K562 (cell line): ENCODE measurements around the gene SLC4A3. TPM values are rescaled to one million over a fixed set of nuclear protein-coding genes. Genes with fewer than 3 reads are reported as not detected.

ENCODE experiments used
- CEBPG ChIP-seq, 3 experiments: fragments of 200-800 bp in 1 of 3; sonication (Bioruptor generic) in 1 of 3; sonication (generic) in 1 of 3; formaldehyde crosslinking in 1 of 3; IDR thresholded peaks in 2 of 3; conservative IDR thresholded peaks in 1 of 3; 2 replicates each; pipeline versions ENCODE4 v1.6.1 to v1.8.0; 2016 to 2022; ENCODE audit warnings: missing compliant biosample characterization in 2 of 3, missing genetic modification characterization in 2 of 3, mild to moderate bottlenecking in 1 of 3, missing genetic modification reagents in 1 of 3
- HDAC2 ChIP-seq: fragments of 450-650 bp; IDR thresholded peaks from 2 replicates; pipeline ENCODE4 v1.6.1; 2016; ENCODE audit warnings: mild to moderate bottlenecking
- KAT7 ChIP-seq: sonication (generic); formaldehyde crosslinking; IDR thresholded peaks from 2 replicates; pipeline ENCODE4 v1.8.0; 2022; ENCODE audit warnings: missing genetic modification reagents, mild to moderate bottlenecking, borderline replicate concordance
- MCM7 ChIP-seq, 2 experiments: fragments of 450-650 bp; IDR thresholded peaks; 2 replicates each; pipeline ENCODE4 v1.6.1; 2016 to 2018
- MTA1 ChIP-seq: fragments of 450-650 bp; IDR thresholded peaks from 2 replicates; pipeline ENCODE4 v1.6.1; 2017; ENCODE audit warnings: borderline replicate concordance
- MTF1 ChIP-seq: fragments of 250-450 bp; sonication (Bioruptor Pico); IDR thresholded peaks from 2 replicates; pipeline ENCODE4 v1.9.0; 2021; ENCODE audit warnings: moderate library complexity, mild to moderate bottlenecking, inconsistent platforms, borderline replicate concordance
- NBN ChIP-seq: fragments of 450-650 bp; IDR thresholded peaks from 2 replicates; pipeline ENCODE4 v1.6.1; 2016; ENCODE audit warnings: low read depth, mild to moderate bottlenecking
- NCOA1 ChIP-seq: fragments of 450-650 bp; IDR thresholded peaks from 2 replicates; pipeline ENCODE4 v1.6.1; 2016; ENCODE audit warnings: low read depth
- PURB ChIP-seq: sonication (generic); formaldehyde crosslinking; IDR thresholded peaks from 2 replicates; pipeline ENCODE4 v1.9.0; 2021; ENCODE audit warnings: low read depth, mild to moderate bottlenecking, missing genetic modification reagents
- PYGO2 ChIP-seq: fragments of 450-650 bp; IDR thresholded peaks from 2 replicates; pipeline ENCODE4 v1.6.1; 2016; ENCODE audit warnings: mild to moderate bottlenecking, missing genetic modification characterization, moderate library complexity, missing compliant biosample characterization
- ZNF311 ChIP-seq: fragments of 250-450 bp; sonication (Bioruptor Pico); IDR thresholded peaks from 2 replicates; pipeline ENCODE4 v1.4.0; 2020; ENCODE audit warnings: mild to moderate bottlenecking, moderate library complexity
- ZNF445 ChIP-seq: fragments of 250-450 bp; sonication (Bioruptor Pico); IDR thresholded peaks from 2 replicates; pipeline ENCODE4 v1.4.0; 2020; ENCODE audit warnings: low read depth, mild to moderate bottlenecking, moderate library complexity
- ZNF586 ChIP-seq: fragments of 450-650 bp; formaldehyde crosslinking; conservative IDR thresholded peaks from 2 replicates; pipeline ENCODE4 v1.4.0; 2020; ENCODE audit warnings: mild to moderate bottlenecking, moderate library complexity
- polyA plus RNA-seq, 8 experiments: library from polyadenylated mRNA; depleted of rRNA in 4 of 8; stranded (reverse) in 5 of 8; unstranded in 3 of 8; fragments of >200 nt; fragmentation: Nextera tagmentation in 2 of 8; fragmentation: Illumina TruSeq in 1 of 8; extraction: Ambion mirVana in 2 of 8; extraction: Trizol in 1 of 8; gene quantifications; 2 replicates each; pipeline versions ENCODE4 v1.2.1 to v1.2.3, GENCODE V29; 2011 to 2014; ENCODE audit warnings: inconsistent platforms in 1 of 8, missing spikeins in 1 of 8
- total RNA-seq, 7 experiments: library from RNA; depleted of rRNA in 6 of 7; stranded (reverse); fragments of >200 nt in 6 of 7; fragmentation: Illumina TruSeq in 2 of 7; extraction: Trizol in 2 of 7; gene quantifications; 2 replicates each; pipeline versions ENCODE4 v1.2.1 to v1.2.3, GENCODE V29; 2011 to 2021; ENCODE audit warnings: low replicate concordance in 1 of 7
- TF ChIP-seq, protein P1 (sequence below): sonication (generic); formaldehyde crosslinking; IDR thresholded peaks from 2 replicates; pipeline ENCODE4 v1.8.1; 2023; ENCODE audit warnings: missing genetic modification reagents, mild to moderate bottlenecking, borderline replicate concordance
- TF ChIP-seq, protein P2 (sequence below), 2 experiments: fragments of 450-650 bp; IDR thresholded peaks; 2 replicates each; pipeline ENCODE4 v1.6.1; 2016; ENCODE audit warnings: mild to moderate bottlenecking in 2 of 2, borderline replicate concordance in 1 of 2, low read depth in 1 of 2, moderate library complexity in 1 of 2

The SLC4A3 gene
- total and polyA plus RNA-seq, 9 of the 15 experiments (the other 6 are each of a cell fraction or from before 2014, with no cell fraction given) = 0.04 to 0.31 (median 0.16) TPM; not detected in 5

DNA sequence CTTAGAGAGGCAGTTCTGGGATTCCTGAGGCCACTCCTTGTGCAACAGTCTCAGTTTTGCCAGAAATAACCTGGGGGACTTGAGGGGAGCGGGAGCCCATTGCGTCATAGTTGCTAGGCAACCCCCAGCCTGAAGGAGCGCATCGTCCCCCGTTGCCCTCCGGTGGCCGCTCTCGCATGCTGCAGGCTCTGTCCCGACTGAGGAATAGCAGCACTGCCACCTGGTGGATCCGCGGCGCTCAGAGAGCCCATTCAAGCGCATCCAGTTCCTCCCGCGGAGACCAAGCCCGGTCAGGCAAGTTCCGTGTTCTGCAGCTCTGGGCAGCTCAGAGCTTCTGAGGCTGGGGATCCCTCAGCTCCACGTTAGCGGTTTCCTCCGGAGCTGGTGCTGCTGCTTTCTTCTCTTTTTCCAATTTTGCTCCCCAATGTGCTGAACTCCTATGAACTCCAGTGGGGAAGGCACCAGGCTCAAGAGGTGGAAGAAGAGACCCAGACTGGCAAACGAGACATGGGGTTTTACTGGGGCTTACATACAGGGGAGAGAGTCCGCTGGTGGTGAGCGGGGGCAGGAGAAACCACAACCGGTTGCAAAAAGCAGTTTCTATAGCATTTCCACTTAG is 15.1 kb downstream of the SLC4A3 start (continued):
- TF ChIP-seq NCOA1 (no peak), MCM7 (IDR thresholded peaks at IDR 0.05) (no peak), PYGO2 (tag) (no peak), CEBPG (CRISPR knock-in tag; IDR thresholded peaks at IDR 0.05) (peak; percentile 94), CEBPG (tag; conservative IDR thresholded peaks at IDR 0.05 in 1 of 2, IDR thresholded peaks at IDR 0.05 in 1 of 2) (peak; percentile 94 to 97), ZNF586 (no peak), KAT7 (no peak; the same call in 1 of the 2 replicates), ZNF311 (CRISPR knock-in tag) (no peak), HDAC2 (no peak), NBN (0 out of 2 replicates have a peak, but pooled peaks have one; percentile 44), ZNF445 (CRISPR knock-in tag) (no peak), PURB (no peak), MTA1 (no peak), MTF1 (no peak)
- TF ChIP-seq, protein P1, sequence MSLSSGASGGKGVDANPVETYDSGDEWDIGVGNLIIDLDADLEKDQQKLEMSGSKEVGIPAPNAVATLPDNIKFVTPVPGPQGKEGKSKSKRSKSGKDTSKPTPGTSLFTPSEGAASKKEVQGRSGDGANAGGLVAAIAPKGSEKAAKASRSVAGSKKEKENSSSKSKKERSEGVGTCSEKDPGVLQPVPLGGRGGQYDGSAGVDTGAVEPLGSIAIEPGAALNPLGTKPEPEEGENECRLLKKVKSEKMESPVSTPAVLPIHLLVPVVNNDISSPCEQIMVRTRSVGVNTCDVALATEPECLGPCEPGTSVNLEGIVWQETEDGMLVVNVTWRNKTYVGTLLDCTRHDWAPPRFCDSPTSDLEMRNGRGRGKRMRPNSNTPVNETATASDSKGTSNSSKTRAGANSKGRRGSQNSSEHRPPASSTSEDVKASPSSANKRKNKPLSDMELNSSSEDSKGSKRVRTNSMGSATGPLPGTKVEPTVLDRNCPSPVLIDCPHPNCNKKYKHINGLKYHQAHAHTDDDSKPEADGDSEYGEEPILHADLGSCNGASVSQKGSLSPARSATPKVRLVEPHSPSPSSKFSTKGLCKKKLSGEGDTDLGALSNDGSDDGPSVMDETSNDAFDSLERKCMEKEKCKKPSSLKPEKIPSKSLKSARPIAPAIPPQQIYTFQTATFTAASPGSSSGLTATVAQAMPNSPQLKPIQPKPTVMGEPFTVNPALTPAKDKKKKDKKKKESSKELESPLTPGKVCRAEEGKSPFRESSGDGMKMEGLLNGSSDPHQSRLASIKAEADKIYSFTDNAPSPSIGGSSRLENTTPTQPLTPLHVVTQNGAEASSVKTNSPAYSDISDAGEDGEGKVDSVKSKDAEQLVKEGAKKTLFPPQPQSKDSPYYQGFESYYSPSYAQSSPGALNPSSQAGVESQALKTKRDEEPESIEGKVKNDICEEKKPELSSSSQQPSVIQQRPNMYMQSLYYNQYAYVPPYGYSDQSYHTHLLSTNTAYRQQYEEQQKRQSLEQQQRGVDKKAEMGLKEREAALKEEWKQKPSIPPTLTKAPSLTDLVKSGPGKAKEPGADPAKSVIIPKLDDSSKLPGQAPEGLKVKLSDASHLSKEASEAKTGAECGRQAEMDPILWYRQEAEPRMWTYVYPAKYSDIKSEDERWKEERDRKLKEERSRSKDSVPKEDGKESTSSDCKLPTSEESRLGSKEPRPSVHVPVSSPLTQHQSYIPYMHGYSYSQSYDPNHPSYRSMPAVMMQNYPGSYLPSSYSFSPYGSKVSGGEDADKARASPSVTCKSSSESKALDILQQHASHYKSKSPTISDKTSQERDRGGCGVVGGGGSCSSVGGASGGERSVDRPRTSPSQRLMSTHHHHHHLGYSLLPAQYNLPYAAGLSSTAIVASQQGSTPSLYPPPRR (CRISPR knock-in tag) = no peak
- TF ChIP-seq, protein P2, sequence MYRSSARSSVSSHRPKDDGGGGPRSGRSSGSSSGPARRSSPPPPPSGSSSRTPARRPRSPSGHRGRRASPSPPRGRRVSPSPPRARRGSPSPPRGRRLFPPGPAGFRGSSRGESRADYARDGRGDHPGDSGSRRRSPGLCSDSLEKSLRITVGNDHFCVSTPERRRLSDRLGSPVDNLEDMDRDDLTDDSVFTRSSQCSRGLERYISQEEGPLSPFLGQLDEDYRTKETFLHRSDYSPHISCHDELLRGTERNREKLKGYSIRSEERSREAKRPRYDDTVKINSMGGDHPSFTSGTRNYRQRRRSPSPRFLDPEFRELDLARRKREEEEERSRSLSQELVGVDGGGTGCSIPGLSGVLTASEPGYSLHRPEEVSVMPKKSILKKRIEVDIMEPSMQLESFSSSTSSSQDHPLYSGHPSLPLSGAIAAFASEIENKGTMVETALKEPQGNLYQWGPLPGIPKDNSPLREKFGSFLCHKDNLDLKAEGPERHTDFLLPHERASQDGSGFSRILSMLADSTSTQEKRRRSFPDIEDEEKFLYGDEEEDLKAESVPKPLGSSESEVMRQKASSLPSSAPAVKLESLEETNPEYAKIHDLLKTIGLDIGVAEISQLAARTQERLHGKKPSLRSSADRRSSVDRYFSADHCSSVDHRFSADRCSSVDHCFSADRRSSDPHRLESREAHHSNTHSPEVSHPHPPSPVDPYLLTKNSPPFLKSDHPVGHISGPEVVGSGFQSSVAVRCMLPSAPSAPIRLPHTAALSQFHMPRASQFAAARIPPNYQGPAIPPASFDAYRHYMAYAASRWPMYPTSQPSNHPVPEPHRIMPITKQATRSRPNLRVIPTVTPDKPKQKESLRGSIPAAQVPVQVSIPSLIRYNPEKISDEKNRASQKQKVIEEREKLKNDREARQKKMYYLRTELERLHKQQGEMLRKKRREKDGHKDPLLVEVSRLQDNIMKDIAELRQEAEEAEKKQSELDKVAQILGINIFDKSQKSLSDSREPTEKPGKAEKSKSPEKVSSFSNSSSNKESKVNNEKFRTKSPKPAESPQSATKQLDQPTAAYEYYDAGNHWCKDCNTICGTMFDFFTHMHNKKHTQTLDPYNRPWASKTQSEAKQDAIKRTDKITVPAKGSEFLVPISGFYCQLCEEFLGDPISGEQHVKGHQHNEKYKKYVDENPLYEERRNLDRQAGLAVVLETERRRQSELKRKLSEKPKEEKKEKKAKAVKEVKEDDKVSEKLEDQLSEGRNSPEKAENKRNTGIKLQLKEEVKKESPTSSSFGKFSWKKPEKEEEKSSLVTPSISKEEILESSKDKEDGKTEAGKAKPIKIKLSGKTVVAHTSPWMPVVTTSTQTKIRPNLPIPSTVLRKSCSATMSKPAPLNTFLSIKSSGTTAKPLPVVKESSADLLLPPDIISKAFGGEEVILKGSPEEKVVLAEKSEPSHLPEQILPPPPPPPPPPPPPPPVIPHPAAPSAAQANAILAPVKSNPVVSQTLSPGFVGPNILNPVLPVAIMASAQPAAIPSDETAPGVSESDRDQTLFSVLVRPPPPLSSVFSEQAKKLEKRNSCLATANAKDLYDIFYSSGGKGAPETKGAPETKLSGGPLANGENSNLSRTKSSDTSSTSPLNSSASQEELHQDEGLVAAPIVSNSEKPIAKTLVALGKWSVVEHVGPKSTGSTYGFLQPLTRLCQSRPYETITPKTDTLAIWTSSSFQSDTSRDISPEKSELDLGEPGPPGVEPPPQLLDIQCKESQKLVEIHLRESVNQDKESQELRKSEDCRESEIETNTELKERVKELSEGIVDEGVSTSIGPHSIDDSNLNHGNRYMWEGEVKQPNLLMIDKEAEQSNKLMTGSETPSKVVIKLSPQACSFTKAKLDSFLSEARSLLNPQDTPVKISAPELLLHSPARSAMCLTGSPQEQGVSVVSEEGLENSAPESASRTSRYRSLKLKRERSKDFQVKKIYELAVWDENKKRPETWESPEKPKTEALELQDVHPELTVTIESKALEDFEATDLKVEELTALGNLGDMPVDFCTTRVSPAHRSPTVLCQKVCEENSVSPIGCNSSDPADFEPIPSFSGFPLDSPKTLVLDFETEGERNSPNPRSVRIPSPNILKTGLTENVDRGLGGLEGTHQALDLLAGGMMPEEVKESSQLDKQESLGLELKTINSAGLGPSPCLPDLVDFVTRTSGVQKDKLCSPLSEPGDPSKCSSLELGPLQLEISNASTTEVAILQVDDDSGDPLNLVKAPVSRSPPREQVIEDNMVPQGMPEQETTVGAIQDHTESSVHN (IDR thresholded peaks at IDR 0.05; ENCODE audit: borderline replicate concordance in 1 of 2, low read depth in 1 of 2) = no peak
